Measurements from ENCODE around the gene ARMH3.

ARMH3 gene

DNA sequence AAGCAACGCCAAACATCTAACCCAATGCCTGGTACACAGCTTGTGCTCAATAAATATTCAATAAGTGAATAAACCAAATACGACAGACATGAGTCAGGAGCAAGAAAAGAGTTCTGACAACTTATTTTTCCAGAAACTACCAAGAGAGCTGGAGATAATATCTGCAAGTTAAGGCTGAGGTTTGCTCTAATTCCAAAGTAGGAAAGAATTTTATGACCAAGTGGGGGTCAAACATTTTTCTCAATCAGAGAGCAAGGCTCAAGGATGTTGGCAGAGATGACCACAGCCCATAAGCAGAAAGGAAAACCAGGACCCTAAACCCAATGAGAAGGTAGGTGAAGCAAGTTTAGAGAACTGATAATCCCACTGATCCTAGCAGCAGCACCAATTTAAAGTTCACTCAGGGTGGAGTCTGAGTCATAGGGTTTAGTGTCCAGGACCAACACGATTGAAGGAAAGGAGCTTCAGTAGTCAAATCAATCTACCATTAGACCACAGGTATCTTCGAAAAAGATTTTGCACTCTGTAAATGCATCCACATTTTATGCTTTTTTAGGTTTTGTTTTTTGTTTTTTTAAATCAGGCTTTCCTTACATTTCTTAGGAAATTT, 163.1 kb downstream of the ARMH3 start:
- no peak for DNase-seq

DNA sequence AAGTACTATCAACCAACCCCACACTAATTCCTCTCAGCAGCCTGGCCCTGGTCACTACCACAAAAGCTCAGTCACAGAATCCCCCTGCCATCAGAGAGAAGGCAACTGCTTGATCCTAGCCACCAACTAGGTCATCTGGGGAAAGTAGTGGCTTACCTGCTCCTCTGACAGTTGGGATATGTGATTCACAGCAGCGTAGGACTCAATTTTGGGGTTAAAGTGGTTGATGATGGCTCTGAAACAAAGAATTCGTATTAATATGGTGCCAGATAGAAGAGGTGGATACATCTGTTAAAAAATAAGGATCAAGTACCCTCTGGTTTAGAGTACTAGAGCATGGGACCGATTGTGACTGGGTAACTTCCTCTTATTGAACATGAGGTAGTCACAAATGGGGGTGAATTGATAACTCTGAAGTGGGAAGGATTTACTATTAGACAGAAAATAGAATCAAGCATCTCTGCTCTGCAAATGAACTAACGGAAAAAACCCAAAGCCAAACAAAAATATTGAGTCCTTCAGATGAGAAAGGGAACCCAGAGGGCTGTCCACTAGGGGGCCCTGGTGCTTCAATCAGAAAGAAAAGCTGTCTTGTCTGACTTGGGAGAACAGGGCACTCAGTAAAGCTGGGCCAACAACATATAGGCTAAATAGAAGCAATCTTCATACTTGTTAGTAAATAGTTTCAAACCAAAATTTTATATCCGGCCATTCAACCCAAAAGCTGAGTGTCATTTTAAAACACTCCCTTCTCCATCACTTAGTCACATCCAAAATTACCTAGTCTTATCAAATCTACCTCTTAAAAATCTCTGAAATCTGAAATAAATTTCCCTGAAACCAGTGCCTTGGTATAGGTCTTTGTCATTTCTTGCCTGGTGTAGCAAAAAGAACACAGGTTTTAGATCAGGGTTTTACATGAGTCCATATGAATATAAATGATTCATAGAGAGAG, 166.4 kb downstream of the ARMH3 start:
- no peak for DNase-seq

DNA sequence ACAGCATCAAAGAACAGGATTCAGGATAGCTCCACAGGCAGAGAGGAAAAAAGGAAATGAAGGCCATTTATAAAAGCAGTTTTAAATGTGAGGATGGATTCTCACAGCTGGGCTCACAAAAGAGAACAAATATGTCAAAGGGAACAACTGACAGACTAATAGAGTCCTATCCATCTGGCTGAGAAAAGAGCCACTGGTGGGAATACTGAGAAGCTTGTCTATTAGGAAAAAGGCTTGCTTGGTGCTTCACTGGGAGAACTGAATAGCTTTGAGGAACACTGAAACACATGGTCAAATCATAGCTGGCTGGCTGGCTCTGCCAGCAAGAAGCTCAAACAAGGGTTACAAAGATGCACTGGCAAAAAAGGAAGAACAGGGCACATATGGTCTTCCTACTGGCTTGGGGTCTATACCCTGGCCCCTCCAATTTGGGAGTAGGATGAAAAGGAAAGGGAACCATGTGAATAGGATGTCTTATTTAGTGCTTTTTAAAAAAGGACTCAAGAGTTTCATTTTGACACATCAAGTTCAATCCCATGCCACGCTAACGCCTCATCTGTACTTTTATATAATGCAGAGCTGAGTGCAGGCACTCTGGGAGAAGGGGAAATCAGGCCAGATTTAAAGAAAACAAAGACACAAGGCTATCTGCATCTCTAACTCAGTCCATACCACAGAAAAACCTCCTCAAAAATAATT, 167.6 kb downstream of the ARMH3 start:
- no peak for DNase-seq

DNA sequence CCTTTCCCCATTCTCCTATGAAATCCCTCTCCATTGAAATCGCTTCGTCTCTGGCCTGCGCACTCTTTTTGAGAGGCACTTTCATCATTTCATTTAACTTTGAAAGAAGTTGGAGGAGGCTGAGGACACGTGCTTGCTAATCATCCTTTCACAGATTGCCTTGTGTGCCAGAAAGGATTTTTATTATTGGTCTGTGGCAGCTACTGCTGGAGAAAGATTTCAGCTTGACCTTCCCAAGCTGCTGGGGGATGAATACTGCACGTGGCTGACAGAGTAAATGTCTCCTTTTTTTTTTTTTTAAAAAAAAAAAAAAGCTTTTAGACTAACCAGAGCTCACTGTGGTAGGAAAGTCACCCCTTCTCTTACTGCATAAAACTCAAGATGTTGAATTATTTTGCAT, 168.2 kb downstream of the ARMH3 start:
- no peak for DNase-seq

DNA sequence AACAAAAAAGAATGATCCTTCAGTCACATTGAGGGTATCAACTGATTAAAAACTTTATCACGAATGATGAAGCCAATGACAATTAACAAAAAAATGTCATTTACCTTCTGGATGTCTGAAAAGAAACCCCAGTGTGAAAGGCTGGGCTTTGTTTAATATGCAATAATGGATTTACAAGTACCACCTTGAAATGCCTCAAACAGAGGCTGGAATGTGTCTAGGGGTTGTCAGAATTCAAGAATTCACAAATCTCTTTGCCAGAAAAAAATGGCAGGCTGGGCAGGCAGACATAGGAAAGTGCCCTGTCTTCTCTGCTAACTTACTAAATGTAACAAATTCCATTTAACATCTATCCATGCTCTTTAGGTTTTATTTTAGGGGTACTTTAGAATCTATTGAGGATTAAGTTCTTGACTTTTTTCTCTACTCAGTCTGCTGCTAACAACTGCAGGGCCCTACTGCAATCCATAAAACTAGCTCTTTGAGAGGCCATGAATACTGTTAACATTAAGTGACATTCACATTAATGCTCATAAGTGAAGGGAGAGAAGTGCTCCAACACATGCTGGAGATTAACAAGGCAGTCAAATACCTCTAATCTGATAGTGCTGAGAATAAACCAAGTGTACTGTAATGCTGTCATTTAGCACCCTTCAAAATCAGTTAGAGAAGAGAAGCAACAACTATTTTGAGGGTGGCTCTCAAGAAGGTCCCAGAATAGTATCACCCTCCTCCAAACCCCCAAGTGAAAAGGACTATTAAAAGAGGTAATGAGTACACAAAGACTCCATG, 169.3 kb downstream of the ARMH3 start:
- no peak for DNase-seq

DNA sequence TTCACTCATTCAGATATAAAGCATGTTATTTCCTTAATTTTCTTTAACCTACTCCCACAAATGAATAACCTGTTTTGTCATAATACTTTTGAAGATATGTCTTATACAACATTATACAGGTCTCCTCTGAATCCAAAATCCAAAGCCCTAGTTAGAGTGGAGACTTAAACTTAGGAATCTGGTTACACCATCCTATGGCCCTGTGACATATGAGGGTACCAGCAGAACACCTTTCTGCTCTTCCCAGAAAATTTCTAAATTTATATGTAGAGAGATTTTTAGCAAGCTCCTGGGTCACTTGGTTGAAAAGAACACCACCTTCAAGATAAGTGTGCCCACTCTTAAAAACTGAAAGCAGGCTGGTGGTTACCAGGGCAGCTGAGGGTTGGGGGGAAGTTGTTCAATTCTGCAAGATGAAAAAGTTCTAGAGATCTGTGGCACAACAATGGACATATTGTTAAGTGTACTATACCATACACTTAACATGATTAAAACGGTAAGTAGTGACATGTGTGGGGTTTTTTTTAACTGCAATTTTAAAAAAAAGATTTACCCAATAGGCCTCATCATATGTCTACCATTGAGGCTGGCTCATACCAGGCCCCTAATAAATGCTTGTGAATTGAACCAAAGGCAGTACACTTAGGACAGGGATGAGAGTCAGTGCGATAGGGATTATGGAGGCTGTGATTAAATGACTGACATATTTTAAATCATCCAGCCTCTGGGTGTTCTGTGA, 174.8 kb downstream of the ARMH3 start:
- DNase-seq, result no peak

DNA sequence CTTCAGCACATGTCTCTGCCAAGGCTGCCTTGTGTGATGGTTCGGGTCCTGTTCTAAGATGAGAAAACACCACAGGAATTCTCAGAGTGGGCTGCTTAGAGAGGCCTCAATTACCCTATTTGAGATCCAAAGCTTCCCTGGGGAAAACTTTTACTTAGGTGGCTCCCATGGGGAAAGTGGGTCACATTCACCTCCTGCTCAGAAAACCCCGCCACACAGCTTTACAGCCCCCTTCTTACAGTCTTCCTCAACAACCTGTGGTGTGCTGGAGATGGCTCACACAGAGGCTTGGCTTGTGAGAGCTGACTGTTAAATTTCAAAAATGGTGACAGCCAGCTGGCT, 175.8 kb downstream of the ARMH3 start:
- no peak for DNase-seq

DNA sequence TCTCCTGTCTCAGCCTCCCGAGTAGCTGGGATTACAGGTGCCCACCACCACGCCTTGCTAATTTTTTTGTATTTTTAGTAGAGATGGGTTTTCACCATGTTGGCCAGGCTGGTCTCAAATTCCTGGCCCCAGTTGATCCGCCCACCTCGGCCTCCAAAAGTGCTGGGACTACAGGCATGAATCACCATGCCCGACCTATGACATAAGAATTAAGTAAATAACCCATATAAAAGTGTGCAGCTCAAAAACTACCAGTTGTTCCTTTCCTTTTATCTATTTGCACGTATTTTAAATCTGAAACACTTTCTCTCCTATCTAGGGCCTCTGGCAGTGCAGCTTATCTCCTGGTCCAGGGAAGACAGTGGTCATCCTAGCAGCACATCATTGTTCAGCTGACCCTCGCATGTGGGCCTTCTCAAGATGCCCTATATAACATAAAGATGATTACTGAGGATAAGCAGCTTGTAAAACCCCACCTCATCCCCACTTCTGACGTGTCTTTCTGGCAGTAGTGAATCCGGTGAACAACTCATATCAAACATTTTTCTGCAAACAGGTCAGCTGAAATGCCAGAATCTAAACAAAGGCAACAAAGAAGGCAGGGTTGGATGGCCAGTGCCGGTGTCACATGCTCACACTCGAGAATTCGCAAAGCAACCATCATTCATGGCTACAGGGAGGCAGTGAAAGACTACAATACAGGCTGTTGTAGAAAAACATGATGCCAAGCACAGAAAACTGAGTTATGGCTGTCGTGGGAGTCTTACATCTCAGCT, 176.3 kb downstream of the ARMH3 start:
- no peak for DNase-seq

DNA sequence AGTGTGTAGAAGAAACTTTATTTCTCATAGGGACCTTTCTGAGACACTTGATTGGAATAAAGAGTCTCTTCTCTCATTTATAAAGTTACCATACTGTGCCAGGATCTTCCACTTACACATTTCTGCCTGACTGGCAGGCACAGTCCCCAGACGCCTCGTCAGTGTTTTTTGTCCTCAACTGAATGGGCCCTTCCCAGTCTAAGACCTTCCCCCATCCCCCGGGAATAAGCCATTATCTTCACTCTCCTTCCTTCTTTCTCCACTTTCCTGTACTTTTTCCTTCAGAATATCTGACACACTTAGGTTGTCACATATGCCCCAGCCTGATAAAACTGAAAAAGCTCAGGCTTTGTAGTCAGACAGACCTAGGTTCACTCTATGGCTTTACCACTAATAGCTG, 177.1 kb downstream of the ARMH3 start:
- DNase-seq, result no peak

DNA sequence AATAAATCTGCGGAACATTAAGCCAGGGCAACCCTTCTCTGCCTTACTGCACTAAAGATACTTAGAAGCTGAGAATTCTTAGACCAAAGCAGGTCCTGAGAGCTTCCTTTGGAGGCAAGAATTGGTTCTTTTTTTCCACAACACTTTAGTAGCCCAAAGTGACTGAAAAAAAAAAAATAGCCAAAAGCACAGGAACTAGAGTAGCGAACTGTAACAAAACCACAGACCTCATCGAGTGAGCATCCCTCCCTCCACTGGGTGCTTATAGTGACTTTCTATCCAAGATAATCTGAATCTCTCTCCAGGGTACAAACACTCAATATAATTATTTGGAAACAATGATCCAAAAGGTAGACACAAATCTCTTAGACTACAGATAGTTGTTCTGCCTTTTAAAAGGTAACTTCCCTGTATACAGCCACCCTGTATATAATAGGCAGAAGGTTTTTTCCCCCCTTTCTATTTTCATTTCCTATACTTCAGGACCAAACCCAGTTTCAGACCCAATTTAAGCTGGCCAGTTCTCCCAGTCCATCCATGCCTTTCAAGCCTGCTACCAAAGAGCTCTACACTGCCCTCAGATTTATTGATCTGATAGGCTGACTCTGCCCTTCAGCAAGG, 180.8 kb downstream of the ARMH3 start:
- DNase-seq, result no peak

DNA sequence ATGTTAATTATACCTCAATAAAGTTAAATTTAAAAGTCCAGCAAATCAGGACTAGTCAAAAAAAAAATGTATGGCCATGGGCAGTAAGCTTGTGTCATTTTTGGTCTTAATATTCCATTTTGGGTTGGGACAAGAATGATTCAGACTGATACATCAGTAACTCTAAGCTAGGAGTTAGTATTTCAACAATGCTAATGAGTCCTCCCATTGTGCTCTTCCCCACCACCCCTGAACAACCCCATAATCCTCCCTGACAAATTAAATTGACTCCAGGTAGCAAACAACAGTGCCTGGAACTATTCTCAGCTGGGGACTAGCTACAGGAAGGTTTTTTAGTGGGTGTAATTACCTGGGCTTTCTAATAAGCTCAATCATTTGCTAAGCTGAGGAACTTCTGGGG, 181.7 kb downstream of the ARMH3 start:
- DNase-seq, result no peak

DNA sequence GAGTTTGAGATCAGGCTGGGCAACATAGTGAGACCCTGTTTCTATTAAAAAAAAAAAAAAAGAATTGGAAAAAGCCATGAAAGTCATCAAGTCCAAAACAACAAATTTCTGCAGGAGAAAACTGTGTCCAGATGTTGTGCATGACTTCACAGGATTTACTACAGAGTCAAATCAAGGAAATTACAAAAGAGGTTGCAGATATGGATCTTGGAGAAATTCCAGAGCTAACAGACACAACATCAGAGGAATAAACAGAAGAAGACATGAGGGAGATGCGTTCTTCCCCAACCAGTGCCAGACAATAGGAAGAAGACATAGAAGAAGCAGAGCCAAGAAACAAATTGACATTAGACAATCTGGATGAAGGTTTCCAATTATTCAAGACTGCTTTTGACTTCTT, 188.0 kb downstream of the ARMH3 start:
- no peak for DNase-seq

DNA sequence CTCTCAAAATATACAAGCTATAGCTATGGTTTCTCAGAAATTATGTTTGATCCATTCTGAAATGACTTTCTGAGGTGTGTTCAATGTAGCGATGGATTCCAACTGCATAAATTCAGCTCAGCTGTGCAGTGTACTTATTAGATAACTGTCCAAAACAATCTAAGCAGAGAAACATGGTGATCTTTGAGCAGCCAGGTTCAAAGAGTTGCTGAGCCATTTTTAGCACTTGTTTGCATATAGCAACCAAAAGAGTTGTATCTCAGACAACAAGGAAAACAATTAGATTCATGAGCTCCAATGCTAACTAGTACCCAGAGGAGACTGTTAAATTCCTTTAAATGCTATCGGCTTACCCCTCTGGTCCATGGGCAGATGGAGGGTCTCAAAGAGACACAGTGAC, 196.4 kb downstream of the ARMH3 start:
- no peak for DNase-seq

DNA sequence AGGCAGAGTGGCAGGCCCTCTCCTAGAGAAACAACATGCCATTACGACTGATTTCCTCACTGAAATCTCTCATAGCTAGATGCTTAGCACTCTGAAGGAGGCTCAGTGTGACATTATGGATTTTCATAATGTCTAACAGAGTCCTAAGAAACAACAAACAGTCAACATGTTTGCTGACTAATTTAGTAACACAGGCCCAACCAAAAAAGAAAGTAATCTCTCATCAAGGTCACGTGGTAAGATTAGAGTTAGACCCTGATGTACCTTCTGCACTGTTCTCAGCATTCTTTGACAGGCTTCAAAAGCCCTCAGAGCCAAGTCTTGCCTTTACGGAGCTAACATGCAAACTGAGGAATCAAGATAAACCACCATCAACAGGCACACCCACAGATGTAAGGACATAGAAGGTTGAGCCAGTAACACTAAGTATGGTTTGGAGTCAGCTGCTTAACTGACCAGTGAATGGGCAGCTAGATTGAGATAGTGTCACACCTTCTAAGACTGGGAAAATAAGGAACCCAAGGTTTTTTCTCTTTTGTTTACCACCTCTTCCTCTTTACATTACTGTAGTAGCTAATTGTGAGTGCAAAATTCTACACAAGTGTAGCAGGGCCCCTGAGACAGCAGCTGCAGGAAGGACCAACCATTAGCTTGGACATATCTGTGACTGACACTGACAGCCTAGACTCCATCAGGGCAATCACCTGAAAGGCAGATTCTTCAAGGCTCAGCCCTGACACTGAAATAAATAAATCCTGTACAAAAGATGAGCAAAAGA, 197.1 kb downstream of the ARMH3 start:
- no peak for DNase-seq

DNA sequence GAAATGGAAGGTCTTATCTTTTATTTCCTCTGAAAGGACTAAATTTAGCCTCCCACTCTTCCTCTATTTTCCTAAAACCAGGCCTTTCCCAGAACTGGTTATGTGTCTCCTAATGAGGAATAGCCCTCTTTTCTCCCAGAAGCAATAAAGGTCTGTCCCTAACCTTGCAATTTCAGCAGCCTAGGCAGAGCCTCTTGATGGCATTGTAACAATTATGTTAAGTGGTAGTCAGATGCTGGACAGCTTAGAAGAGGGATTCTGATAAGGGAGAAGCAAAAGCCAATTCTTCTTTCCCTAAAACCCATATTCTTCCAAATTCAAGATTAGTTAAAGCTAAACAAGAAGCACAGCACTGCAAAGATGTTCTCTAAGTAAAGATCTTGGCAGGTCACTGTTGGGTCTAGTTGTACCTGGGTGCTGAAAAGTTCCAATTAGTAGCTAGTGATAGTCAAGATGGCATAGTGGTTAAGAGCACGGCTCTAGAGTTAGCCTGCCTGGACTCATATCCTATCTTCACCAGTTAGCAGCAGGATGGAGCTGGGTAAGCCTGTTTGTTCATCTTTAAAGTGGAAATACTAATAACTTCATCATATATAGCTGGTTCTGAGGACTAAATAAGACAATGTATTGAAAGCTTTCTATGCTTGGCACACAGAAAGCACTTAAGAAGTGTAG, 198.0 kb downstream of the ARMH3 start:
- no peak for DNase-seq

DNA sequence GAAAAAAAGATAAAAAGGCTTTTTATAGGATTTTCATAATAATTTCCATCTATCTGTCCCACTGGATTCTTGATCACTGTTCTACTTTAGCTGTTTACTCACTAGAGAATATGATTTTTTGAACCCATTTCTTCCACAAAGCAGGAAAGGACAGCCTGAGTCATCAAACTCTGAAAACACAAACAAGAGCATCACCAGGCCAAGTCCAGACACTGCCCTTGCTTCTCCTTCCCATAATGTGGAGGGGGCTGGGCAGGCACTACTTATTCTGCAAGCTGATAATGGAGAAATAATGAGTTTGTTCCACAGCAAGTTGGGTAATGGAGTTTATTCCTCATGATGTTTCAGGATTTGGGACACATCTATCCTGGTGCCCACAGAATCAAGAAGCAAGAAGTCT, 199.3 kb downstream of the ARMH3 start:
- no peak for DNase-seq

DNA sequence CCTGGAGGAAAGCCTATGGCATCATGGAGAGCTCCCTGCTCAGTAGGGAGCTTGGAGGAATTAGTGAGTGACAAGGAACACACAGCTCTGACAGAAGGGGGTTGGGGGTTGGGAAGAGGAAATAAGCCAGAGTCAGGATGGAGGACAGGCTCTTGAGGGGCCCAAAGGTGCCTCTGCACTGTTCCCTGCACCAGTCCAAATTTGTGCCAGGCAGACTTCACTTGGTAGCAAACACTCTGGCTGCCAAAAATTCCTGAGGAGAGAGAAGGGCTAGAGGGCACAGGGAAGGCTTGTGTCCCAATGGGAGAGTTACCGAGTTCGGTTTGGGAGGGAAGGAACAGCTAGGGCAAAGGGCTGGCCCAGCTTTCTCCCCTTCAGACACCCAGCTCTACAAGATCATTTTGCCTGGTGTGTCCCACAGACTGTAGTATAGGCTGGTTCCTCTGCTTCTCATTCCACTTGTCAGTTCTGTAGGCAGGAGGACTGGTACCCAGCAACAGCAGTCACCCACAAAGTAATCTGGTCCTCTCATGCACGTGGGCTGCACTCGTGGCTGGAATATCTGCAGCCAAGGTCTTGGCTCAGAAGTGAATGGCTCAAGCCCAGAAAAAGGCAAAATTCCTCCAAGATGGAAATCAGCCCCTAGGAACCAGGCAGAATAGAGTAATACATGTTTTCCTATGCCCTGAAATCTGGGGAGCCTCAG, 204.4 kb downstream of the ARMH3 start:
- DNase-seq, result no peak

DNA sequence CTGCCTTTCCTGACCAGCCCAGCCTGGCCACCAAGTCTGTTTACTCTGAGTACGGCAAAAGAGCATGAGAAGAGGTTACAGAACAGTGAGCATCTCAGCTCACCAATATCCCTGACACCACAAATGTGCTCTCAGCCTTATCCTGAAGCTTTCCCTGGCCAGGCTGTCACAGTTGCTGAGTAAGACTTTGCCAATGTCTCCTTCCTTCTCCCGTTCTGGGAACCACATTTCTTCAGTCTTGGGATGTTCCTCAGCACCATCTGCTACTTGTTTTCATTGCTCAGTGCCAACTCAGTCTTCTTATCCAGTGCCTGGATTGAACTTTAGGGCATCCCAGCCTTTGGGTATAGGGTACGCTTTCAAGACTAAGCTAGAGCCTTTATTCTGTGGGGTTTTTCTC, 205.2 kb downstream of the ARMH3 start:
- DNase-seq, result no peak

DNA sequence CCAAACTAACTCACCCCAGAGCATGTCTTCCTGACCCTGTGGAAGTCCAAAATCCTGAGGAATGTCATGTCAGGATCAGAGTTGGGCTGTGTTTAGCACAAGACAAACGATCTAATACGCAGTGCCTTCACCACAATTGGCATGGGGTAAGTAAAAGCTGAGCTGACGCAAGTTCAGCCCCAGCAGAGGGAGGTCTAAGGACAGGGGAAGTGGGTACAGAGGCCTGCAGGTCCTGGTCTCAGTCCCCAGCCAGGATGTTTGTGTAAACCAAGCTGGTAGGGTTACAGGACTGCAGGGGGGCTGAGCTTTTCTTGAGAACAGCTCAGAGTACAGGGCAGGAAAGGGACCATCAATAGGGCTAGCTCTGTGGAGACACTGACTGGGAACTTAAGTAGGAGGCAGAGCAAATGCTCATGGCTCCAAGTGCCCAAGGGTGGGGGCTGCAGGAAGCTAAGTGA, 207.1 kb downstream of the ARMH3 start:
- no peak for DNase-seq
